ENCODE data around the gene GNAT1.
A peak's percentile ranks its signal among the peaks of the same experiment; 100 is the strongest.

GNAT1 gene

GRCh38 chr3:50163572-50164455, 27.6 kb upstream of the GNAT1 start:
- no peak for DNase-seq

- no peak for DNase-seq
Measured at GRCh38 chr3:50164481-50164880, 26.9 kb upstream of the GNAT1 start.

DNA sequence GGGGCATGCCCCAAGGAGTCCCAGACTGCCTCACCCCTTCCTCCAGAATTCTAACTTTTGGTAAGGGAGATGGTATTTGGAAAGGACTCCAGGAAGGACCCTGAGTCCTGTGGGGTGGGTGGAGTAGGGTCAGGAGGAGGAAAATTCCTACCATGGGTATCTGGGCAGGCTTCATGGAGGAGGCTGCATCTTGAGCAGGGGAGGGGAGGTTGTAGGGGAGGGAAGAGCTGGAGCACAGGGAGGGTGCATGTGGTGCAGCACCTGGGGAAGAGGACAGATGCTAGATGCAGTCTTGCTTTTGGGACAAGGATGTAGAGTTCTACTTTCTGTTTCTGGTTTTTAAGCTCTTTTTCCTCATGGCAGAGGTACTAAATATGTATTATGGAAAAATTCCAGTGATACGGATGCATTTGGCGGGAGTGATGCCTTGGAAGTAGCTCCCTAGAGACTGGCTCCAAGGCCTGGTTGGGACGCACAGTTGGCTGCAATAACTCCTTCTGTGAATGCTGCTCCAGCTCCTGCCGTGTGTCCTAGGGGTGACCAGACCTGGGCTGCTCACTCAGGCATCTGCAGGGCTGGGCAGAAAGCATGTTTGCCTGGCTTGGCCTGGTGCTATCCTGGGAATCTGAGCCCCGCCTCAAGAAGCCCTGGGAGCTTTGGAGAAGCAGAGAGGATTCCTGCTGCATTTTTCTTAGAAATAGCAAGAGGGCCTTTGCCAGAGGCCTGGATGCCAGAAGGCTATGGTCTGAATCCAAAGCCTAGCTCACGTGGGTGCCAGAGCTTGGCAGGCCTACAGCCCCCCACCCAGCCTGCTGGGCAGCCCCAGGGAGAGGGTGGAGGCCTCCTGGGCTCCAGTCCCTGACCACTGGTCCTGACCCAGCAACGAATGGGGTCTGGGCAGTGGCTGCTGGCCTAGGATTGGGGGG, 26.2 kb upstream of the GNAT1 start:
- no peak for DNase-seq

DNA sequence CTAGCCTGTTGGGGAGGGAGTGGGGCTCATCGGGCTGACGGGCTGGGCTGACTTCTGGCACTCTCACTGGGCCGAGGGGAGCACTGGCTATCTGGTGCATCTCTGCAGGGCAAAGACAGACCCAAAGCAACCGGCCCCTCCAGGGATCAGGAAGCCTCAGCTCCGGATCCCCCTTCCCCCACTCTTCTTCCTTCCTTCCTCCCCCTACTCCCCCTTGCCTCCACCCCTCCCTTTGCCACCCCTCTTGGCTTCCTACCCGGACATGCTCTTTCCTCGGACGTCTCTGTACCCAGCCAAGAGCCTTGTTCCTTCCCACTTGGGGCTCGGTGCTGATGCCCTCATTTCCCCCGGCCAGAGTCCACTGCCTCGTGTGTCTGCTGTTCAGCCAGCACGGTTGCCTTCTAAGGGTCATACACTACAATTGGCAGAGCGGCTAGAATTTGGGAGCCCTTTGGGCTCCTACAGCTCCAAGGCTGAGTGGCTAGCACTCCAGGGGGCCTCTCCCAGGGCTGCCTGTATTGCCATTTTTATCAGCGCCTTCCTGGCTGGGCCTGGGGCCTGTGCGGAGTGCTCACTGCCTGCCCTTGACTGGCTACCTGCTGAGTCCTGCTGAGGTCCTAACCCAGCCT, 25.4 kb upstream of the GNAT1 start:
- no peak for DNase-seq

DNA sequence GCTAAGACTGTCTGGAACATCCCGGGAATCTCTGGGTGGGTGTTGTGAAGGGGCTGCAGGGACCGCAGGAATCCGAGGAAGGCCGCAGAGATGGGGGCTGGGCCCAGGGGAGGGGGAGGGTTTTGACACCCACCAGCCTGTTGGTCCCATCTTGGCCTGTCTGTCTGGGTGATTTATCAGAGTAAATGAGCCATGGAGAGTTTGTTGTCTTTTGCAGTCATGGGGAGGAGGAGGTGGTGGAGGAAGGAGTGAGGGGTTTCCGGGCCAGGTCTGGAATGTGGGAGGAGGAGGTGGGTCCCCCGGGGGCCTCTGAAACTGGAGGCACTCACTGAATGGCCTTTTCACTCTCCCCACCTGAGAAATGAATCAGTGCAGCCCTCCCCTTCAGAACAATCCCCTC, 24.8 kb upstream of the GNAT1 start:
- DNase-seq, result peak; percentile 12

- DNase-seq, result peak; percentile 19
Measured at GRCh38 chr3:50167069-50167840, 24.2 kb upstream of the GNAT1 start.

DNA sequence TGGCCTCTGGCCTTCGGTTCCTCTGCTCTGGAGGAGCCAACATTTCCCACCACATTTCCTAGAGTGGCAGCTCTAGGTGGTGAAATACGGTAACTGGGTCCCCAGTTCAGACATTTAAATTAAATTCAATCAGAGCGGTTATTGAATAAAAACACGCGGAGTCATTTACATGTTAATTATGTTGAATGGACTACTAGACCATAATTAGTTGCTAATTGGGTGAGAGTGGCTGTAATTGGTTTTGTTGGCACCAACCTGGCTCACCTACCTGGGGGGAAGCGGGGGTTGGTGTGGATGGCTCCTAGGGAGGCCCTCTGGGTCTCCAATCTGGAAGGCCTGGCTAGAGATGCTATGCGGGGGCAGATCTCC, 23.6 kb upstream of the GNAT1 start:
- no peak for DNase-seq

DNA sequence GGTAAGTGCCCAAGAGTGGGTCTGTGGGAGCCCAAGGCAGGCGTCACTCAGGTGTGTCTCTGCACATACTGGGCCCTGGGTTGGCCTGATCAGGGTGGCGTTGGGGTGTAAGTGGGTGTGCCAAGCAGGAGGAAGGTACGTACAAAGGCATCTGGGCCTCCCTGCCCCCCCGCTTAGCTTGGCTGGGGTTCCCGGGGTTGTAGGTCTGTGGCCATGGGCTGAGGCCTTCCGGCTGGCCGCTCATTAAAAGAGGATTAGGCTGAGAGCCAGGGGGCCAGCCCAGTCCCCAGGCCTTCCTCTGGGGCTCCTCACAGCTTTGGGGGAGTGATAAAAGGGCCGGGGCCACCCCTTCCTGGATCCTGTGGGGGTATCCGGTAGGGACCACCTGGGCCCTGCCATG, 23.0 kb upstream of the GNAT1 start:
- no peak for DNase-seq

DNA sequence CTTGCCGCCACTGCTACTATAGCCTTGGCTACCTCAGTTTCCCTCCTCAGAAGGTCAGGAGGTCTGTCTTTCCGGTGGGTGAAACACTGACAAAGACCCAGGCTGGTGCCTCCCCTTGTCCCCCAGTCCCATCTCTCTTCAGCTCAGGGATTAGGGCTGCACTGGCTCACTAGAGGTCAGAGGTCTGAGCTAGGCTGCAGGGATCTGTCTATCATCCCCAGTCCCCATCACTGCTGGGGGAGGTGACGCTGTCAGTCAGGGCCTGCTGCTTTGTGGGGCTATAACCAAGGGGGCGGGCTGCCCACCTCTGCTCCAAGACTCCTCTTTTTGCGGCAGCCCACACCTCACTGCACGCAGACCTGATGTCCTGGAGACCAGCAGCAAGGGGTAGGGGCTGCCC, 22.6 kb upstream of the GNAT1 start:
- DNase-seq, result no peak

GRCh38 chr3:50169232-50169832, 22.1 kb upstream of the GNAT1 start:
- no peak for DNase-seq

- DNase-seq, result no peak
Measured at GRCh38 chr3:50169858-50170257, 21.6 kb upstream of the GNAT1 start.

DNA sequence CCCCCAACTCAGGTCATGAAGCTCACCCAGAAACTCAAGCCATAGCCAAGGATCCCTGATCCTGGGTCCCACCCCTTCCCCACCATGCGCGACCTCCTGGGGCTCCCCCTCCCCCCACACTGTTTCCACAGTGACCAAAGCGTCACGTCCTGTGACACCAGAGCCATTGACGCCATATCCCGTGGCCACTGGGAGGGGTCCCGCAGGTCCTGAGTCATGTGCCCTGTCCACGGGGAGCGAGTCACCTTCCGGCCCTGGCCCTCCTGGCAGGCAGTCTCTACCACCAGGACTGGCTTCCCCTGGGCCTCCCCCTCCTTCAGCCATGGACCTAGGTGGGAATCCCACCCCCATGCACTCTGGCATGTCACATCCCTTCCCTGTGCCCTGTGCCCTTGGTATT, 20.7 kb upstream of the GNAT1 start:
- no peak for DNase-seq

DNA sequence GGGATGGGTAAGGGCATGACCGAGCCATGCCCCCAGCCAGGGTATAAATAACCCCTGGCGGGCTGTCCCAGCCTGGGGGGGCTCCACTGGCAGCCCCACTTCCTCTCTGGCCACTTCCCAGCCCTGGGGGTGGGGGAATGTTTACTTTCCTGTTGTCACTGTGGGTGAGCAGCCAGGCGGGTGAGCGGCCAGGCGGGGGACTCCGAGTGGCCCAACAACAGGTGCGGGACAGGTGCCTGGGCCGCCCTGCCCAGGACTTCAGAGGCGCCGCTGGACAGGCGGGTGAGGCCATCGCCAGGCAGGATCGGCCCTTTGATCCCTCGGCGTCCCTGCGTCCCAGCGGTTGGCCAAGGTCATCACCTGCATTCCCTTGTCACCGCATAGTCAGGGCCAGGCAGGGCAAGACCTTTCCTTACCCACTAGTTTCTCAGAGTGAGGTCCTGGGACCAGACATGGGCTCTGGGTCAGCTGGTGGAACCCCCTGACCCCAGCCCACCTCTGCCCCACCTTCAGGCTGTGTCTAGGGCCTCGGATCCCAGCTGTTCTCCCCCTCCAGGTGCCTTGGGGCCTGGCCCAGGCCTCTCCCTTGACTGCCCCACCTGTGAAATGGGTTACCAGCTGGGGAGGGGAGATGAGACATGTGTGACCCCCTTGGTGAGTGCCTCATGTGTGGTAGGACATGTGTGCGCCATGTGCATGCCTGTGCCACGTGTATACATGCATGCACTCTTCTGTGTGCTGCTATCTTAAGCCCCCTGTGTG, 19.7 kb upstream of the GNAT1 start:
- no peak for DNase-seq

GRCh38 chr3:50172626-50173220, 18.7 kb upstream of the GNAT1 start:
- no peak for DNase-seq

DNA sequence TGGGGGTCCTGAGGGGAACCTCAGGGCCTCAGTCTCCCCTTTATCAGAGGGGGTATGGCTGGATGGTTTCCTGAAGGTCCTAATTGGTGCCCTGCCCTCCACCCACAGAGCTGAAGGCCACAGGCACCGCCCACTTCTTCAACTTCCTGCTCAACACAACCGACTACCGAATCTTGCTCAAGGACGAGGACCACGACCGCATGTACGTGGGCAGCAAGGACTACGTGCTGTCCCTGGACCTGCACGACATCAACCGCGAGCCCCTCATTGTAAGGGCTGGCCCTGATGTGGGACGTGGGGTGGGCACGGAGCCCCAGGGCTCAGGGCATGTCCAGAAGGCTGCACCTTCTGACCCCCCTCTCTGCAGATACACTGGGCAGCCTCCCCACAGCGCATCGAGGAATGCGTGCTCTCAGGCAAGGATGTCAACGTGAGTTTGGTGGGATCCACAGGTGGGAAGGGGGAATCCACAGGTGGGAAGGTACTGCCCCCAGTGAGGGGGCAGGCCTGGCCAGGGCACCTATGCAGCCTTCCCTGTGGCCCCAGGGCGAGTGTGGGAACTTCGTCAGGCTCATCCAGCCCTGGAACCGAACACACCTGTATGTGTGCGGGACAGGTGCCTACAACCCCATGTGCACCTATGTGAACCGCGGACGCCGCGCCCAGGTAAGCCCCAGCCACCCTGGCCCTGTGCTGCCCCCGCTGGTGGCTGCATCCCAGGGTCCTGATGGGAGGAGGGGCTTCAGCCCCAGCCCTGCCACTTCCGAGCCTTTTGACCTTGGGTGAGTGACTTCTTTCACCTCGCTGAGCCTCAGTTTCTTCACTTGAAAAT, 17.5 kb upstream of the GNAT1 start:
- DNase-seq, result no peak

DNA sequence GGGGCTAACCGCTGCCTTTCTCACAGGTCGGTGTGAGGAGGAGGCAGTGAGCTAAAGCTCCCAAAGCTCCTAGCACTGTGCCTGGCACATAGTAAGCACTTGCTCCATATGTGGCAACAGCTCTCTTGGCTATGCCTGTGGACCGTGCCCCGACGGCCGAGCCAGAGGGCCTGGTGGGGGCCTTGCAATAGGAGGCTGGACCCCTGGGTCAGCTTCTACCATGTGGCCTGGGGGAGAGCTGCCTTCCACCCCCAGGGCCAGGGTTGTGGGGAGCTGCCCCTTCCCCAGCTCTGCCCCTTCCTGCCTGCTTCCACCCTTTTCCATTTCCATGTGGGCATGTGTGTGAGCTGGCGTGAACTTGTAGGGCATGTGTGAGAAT, 16.9 kb upstream of the GNAT1 start:
- DNase-seq, result no peak

DNA sequence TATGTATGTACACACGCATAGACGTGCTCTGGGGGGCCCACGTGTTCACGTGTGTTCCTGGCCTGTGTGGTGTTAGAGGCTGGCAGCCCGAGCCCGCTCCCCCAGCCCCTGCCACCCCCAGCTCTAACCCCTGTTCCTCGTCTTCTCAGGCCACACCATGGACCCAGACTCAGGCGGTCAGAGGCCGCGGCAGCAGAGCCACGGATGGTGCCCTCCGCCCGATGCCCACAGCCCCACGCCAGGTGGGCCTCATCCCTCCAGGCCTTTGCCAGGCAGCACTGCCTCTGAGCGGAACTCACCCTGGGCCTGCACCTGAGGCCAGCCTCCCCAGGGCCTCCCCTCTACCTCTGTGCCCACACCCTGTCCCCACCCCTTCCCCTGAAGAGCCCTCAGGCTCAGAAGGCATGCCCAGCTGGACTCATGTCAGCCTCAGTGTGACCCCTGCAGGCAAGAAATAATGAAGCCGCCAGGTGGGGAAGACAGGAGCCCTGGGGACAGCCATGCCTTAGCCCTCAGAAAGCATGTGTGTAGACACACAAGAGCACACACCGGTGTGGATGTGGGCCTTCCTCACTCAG, 16.4 kb upstream of the GNAT1 start:
- no peak for DNase-seq

GRCh38 chr3:50177346-50177745, 14.1 kb upstream of the GNAT1 start:
- DNase-seq, result no peak

DNA sequence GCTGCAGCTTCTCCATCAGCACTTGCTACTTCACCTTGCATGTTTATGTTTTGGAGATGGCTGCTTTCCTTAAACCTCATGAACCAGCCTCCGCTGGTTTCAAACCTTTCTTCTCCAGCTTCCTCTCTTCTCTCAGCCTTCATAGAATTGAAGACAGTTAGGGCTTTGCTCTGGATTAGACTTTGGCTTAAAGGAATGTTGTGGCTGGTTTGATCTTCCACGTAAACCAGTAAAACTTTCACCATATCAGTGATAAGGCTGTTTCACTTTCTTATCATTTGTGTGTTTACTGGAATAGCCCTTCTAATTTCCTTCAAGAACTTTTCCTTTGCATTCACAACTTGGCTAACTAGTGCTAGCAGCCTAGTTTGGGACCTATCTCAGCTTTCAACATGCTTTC, 11.7 kb upstream of the GNAT1 start:
- no peak for DNase-seq

- no peak for DNase-seq
Measured at GRCh38 chr3:50181985-50182384, 9.4 kb upstream of the GNAT1 start.
